NCI-H187 treated with DMSO at 0.1 percent for 48 hours (cell line): Measurements from ENCODE around the gene GLB1L3.
A peak's percentile ranks its signal among the peaks of the same experiment; 100 is the strongest.
"Not testable (repeated sequence)": the region's sequence is repeated elsewhere in the genome, so short reads cannot be mapped to it uniquely, and the experiment has no call there.

Experiments used
- DNase-seq: peaks from one replicate; lab custom pipeline; 2025; lab: John Stamatoyannopoulos, UW

GLB1L3 gene

DNA sequence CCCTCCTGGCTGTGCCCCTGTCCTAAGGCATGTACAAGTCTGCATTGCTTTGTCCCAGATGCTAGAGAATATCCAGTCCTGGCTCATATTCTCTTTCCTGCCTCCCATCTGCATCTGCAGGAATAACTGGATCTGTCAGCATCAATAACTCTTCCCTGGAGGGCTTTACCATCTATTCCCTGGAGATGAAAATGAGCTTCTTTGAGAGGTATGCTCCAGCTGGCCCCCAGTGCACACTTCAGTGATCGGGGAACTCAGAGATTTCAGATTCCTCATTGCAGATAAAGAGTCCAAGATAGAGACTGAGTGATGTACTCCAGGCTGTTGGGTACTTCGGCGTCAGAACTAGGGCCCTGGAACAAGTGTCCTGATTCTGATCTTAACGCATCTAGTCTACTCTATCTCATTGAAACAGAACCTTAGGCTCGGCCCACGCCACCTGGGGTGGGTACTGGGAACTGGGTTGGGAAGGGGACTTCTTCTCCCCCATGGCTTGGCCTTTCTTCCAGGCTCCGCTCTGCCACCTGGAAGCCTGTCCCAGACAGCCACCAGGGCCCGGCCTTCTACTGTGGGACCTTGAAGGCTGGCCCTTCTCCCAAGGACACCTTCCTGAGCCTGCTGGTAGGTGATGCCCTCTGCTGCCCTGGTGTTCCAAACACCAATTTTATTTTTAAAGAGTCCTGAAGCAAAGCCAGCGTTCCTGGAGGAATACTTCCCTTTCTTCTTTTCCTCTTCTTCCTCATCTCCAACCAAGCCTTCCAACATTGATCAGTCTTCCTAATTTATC is 37.8 kb downstream of the GLB1L3 start:
- DNase-seq = no peak

DNA sequence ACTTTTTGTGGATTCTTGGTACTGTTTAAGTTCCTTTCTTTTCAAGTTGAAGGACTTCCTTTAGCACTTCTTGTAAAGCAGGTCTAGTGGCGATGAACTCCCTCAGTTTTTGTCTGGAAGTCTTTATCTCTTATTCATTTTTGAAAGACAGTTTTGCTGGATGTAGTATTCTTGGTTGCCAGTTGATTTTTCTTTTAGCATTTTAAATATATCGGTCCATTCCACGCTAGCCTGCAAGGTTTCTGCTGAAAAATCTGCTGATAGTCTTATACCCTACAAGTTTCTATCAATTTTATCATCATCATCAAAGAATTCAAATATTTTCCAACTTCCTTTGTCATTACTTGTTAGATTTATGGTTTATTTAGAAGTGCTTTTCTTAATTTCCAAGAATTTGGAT is 40.9 kb downstream of the GLB1L3 start:
- DNase-seq = no peak

DNA sequence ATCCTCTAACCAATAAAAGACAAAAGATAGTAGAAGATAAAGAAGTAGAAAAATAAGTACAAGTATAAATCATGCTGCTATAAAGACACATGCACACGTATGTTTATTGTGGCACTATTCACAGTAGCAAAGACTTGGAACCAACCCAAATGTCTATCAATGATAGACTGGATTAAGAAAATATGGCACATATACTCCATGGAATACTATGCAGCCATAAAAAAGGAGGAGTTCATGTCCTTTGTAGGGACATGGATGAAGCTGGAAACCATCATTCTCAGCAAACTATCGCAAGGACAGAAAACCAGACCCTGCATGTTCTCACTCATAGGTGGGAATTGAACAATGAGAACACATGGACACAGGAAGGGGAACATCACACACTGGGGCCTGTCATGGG is 45.2 kb downstream of the GLB1L3 start:
- DNase-seq = not testable (repeated sequence)

DNA sequence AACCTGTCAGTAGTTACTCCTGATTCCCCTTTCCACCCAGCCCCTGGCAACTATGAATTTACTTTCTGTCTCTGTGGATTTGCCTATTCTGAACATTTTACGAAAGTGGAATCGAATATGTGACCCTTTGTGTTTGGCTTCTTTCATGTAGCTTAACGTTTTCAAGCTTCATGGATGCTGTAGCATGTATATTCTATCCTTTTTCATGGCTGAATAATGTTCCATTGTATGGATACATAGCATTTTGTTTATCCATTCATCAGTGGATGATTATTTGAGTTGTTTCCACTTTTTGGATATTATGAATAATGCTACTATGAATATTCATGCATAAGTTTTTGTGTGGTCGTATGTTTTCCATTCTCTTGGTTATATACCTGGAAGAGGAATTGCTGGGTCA is 46.4 kb downstream of the GLB1L3 start:
- no peak for DNase-seq

DNA sequence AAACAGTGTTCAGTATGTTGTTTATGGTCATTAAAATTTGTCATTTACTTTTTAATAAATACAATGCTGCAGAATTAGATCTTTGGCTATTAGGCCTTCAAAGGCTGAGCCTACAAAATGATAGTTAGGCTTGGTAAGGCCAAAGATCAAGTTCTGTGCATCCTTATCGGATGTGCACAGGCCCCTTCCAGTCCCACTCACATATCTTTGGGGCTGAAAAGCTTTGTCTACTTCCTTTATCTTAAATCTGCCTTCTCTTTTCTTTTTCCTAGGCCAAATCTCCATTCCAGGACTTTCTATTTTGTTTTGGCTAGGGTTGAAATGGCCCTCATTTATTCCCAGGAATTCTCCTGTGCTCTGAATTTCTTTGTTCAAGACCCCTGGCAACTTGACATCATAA is 52.3 kb downstream of the GLB1L3 start:
- no peak for DNase-seq

DNA sequence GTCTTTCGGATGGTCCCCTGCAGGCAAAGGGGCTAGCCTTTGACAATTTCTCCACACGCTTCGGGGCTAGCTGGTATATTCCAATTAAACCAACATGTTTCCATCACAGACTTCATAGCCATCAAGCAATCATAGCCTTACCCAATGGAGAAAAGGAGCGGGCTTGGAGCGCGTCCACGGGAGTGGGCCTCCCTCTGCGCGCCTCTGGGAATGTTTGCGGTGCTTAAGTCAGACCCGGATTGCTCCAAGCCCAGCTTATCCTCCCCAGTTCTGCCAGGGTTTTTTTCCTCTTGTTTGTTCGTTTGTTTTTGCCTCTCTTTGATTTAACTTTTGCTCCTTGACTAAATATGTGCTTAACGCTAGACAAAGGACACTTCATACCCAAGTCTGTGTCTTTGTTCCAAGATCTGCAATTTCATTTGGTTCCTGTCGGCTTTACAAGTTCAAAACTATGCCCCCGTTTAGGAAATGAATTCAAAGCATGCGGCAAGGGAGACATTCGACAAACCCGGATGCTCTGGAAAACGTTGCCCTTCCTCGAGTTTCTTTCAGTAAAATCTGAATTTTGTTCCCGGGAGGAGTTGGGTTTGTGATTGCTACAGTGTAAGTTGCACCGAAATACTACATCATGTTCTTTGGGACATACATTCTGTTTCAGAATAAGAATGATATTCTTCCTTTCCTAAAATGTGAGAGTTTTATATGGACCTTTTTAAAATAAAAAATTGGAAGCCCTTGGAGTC is 54.6 kb downstream of the GLB1L3 start:
- no peak for DNase-seq

DNA sequence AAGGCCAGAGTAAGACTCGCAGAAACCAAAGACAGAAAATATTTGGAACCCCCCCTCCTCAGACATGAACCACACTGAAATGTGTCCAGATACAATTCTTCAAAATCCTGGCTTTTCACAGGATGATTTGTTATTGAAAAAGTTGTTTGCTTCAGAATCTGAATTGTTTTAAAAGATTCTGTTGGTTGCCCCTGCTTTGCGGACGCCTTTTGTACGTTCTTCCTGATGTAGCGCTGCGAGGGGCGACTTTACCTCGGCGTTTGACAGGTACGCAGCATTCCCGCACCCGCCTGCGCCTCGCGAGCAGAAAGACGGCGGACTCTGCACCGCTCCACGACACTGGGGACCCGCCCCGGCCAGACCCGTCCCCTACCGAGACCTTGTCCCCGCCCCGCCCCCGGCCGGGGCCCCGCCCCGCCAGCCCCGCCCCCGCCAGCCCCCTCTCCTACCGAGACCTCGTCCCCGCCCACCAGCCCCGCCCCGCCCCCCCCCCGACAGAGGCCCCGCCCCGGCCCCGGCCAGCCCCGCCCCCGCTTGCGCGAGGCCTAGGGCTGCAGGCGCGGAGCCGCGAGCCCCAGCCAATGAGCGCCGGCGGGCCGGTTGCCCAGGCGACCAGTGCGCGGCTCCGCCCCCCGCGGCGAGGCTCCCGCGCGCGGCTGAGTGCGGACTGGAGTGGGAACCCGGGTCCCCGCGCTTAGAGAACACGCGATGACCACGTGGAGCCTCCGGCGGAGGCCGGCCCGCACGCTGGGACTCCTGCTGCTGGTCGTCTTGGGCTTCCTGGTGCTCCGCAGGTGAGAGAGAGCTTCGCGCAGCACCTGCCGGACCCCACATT is 55.4 kb downstream of the GLB1L3 start, which contains the start of gene GLB1L2:
GLB1L2 (plus strand) TSS at position 635 of the 835 bp plus-strand sequence; CDS start at position 709, 74 bp downstream.
- DNase-seq = no peak

DNA sequence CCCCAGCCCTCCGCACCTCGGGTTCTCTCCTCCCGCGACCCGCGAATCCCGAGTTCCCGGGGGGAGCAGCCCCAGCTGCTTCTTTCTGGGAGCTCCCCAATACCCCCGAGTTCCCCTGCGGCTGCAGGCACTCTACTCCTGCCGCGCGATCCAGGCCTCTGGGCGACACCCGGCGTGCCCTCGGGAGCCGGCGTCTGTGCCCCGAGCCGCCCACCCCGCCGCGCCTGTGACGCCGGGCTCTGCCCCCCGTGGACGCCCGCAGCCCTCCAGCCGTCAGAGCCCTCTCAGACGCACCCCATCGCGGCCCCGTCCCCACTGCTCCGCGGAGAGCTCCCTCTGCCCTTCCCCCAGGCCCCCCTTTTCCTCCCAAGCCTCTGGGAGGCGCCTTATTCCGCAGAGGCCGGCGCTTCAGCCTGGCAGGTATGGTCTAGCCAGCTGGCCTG is 56.0 kb downstream of the GLB1L3 start:
- DNase-seq = no peak

DNA sequence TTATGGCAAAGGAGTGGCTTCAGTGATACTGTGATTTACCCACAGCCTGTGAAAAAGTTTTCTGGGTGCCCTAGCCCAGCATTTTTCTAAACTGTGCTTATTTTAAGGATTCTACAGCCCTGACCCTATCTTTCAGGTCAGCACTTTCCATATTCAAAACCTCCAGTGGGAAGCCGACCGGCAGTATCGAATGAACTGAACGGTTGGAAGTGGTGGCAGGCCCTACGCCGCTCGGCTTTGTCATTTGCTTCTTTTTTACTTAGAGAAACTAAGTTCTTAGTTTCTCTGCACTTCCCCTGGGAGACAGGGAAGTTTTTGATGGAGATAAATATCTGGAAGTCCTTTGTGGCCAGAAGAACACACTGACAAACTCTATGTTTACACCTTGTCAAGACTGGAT is 56.6 kb downstream of the GLB1L3 start:
- no peak for DNase-seq

DNA sequence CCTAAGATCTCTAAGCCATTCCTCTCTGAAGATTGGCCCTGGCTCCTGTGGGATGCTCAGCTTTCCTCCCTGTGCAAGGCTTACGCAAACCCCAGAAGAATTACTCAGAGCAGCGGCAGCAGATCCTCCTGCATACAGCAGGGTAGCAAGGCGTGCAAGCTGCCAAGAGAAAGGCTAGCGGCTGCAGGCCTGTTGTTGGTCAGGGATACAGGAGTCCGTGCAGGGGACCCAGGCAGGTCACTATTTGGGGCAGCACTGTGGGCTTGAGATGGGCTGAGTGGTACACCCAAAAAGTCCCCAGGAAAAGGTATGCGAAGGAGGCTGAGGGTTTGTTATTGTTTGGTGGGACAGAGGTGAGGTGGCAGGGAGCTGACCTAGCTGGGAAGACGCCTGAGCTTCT is 57.1 kb downstream of the GLB1L3 start:
- no peak for DNase-seq

DNA sequence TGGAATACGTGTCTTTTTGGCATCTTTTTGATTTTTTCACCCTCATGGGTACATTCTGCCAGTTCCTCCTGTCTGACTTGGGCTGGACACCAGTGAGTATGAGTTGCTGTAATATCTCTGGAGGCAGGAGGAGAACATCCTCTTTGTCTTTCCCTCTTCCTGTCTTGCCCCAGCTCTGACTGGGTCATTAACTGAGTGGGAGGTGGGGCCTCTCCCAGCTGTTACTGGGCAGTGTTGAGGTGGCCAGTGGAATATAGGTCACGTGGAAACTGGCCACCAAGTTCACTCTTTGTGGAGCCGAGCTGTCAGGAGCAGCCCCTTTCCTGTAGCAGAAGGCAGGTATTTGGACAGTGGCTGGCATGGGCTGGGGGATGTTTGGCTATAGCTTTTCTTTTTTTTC is 57.8 kb downstream of the GLB1L3 start:
- no peak for DNase-seq

DNA sequence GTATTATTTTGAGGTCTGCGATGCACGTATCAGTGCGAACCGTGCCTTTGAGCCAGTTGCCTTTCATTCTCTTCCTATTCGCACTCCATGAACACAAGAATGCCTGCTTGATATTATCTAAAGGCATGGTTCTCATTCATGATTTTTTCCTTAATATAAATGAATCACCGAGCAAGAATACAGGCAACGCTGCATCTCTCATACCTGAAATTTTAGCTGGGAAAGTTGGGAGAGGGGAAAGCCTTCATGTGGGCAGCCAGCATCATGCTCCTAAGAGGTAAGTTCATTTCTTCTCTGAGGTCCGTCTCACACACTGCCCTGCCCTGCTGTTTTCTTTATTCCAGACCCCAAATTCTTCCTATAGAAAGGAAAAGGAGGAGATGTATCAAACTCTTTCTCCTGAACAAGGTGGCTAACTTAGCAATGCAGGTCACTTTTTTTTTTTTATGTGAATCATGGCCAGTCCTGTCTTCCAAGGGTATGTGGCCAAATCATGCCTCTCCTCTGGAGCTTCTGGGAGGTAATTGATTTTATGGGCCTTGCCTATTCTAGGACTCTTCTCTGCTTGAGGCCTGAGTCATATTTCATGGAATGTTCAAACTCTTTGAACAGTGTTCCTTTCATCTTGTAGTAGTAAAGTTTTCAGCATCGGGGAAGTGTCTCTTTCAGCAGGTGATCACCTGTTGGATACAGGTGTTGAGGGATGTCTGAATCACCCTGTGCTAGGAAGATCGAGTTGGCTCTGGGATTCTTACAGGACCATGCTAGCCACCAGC is 58.8 kb downstream of the GLB1L3 start:
- no peak for DNase-seq

DNA sequence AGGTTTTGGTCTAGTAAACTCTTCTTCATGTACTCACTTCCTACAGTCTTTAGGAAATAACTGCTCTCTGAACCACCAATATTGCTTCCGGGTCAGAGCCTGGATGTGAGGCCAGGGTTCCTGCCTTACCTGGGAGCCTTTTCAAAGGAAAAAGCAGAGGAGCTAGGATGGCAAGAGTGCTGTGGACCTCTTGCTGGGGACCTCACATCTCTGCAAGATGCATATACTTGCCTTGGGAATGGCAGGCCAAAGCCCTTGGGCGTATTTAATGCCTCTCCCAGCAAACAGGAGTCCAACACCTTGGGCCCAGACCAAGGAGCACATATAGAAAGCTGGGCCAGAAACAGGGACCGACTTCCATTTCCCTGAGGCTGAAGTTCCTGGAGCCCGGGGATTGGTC is 60.9 kb downstream of the GLB1L3 start:
- no peak for DNase-seq

DNA sequence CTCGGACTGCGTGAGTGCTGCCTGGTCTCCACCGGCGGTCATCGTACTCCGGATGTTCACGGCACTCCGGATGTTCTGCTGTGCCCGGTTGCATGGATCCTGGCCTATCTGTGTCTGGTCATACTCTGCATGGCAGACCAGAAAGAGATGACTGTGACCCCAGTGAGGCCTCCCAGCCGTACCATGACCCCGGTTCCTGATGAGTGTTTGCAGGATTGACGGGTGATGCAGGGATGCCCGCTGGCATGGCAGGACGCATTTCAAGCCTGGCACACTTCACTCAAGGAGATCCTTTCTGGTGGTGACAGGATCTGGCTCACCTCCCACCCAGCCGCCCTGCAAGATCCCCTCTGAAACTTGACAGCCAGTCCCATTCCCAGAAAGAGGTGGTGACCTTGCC is 61.9 kb downstream of the GLB1L3 start:
- no peak for DNase-seq

DNA sequence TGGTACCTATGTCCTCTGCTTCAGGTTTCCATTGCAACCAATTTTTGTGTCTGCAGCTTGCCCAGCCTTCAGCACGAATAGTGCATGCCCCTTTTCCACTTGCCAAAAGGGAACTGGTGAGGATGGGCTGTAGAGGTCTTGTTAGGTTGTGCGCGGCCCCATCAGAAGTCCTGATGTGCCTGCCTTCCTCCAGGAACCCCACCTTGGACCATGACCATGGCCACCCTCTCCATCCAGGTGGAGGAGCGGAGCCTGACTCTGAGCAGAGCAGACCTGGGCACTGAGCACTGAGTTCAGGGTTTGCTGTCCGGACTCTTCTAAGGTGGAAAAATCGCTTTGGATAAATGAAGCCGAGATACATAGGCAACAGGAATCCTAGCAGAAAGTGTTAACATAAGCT is 62.5 kb downstream of the GLB1L3 start:
- DNase-seq = no peak

DNA sequence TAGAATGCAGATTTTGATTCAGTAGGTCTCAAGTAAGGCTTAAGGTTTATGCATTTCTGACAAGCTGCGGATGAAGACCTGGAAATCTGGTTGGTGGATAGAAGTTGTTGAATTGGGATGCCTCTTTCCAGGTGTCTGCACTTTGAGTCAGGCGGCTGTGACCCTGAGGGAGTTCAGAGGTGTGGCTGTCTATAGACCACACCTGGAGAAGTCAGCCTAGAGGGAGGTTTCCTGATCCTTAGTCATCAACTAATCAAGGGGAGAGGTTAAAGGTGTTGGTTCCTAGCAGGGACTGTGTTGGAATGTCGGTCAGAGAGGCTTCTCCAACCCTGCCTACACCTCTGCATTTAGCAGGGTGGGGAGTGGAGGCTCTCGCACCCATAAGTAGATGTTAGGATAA is 63.6 kb downstream of the GLB1L3 start:
- no peak for DNase-seq

DNA sequence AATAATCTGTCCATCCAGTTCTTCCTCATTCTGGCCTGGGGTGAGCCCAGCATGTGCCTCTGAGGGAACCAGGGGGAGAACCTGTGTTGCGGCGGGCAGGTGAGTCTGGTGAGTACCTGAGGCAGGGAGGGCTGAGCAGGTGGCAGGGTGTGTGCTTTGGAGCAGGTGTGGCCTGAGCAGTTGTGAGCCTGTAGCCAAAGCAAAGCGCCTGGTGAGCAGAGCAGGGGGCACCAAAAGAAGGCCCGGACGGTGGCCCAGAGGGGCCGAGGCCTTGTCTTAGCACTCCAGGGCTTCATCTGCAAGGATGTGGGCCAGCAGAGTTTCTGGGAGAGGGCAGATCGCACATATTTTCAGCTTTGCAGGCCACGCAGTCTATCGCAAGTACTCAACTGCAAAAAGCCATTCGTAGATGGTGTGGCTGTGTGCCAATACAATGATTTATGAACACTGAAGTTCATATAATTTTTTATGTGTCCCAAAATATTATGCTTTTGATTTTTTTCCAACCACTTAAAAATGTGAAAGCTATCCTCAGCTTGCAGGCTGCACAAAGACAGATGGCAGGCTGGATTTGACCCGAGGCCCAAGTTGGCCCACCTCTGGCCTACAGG is 64.3 kb downstream of the GLB1L3 start:
- DNase-seq = peak; percentile 33

DNA sequence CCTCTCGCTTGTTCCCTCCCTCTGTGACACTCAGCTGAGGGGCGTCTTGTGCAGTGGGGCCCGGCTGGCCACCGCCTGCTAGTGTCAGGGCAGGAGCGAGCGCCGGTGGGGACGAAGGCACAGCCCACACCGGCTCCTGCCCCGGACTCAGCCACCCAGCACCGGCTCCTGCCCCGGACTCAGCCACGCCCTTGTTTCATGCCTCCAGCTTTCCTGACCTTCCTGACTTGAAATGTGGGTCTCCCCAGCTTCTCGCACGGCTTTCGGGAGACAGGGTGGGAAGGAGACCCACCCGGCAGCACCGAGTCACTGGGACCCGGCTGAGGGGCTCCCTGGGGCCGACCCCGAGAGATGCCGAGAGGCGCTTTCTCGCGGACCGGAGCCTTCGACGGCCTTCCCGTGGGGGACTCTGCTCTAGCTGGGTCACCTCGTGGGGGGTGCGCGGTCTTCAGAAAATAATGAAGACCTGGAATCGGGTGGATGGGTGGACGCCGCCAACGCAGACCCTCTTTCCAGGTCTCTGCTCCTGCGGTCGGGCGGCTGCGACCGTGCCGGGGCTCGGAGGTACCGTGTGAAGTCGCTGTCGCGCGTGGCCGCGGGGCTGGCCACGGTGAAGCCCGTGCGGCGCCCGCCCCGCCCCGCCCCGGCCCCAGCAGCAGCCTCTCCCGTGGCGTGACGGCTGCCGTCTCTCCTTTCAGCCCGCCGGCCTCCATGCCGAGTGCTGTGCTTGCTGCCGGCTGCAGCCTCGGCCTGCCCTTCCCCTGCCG is 65.8 kb downstream of the GLB1L3 start:
- DNase-seq = no peak

DNA sequence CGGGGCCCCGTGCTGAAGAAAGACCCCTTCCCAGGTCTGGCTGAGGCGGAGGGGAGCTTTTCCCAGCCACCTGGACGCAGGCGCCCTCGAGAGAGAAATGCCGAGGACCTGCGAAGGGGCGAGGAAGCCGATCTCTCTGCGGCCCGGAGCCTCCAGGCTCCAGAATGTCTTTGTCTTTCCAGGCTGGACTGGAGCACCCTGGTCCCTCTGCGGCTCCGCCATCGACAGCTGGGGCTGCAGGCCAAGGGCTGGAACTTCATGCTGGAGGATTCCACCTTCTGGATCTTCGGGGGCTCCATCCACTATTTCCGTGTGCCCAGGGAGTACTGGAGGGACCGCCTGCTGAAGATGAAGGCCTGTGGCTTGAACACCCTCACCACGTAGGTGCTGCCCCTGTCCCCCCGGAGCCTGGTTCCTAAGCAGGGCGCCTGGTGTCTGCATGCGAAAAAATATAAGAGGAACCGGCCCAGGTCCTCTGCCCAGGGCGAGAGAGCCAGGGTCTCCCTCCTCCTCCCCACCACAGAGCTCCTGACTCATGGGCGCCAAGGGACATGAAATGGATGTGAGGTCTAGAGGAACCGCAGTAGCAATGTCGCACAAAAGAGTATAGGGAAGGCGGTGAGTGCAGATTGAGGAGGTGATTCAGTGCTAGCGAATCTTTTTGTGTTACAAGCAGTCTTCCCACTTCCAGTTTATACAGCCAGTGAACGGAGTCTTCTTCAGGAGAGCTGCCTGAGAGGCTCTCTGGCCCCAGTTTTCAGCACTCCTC is 66.6 kb downstream of the GLB1L3 start:
- no peak for DNase-seq

DNA sequence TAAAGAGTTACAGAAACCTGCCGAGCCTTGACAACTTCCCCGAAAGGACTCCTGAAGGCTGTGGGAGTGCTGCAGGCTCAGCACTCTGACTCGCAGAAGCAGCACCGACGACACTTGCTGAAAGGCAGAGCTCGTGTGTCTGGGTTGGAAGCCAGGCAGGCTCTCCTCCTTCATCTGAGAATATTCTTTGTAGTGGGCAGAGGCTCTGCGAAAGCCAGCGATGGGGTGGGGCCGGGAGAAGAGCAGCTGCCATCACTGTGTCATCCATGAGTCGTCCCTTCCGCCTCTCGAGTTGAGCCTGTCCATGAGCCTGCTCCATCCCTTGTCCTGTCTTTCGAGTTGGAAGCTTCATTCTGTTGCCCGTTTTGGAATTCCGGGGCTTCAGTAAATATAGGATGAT is 67.5 kb downstream of the GLB1L3 start:
- DNase-seq = no peak
